Fibroblast of lung (primary cell): ENCODE data around the gene CNOT3. TPM values are rescaled to one million over a fixed set of nuclear protein-coding genes. Genes with fewer than 3 reads are reported as not detected.

Source experiments
- DNase-seq, 2 donors: peaks; one replicate each; pipeline versions ENCODE4 v3.0.0 to v3.0.0-alpha.2; 2010; ENCODE audit warnings: low read depth in 2 of 2
- H2AFZ ChIP-seq: 2 replicates; pipeline ENCODE4 v1.5.1; 2012; ENCODE audit warnings: low read length, control low read depth, inconsistent platforms
- H3K27ac ChIP-seq: 2 replicates; pipeline ENCODE4 v1.5.1; 2011; ENCODE audit warnings: low read length, control low read depth; ENCODE audit not compliant: insufficient read depth
- H3K27me3 ChIP-seq: 2 replicates; pipeline ENCODE4 v1.5.1; 2011; ENCODE audit warnings: mild to moderate bottlenecking, low read length; ENCODE audit not compliant: control insufficient read depth, insufficient read depth
- H3K36me3 ChIP-seq: 2 replicates; pipeline ENCODE4 v1.5.1; 2011; ENCODE audit warnings: low read length; ENCODE audit not compliant: control insufficient read depth, insufficient read depth
- H3K4me1 ChIP-seq: 2 replicates; pipeline ENCODE4 v1.5.1; 2011; ENCODE audit warnings: low read length; ENCODE audit not compliant: control insufficient read depth, insufficient read depth; ENCODE audit errors: extremely low read depth
- H3K4me2 ChIP-seq: 2 replicates; pipeline ENCODE4 v1.5.1; 2011; ENCODE audit warnings: low read length, control low read depth; ENCODE audit not compliant: insufficient read depth; ENCODE audit errors: extremely low read depth
- H3K4me3 ChIP-seq, 4 experiments: fragments of 200-600 bp in 1 of 4; sonication (generic) in 1 of 4; replicated peaks in 1 of 4; 2 replicates each; pipeline ENCODE4 v1.5.1; 2011 to 2016; ENCODE audit warnings: low read length in 4 of 4, low read depth in 3 of 4, mild to moderate bottlenecking in 3 of 4, control low read depth in 2 of 4, inconsistent platforms in 1 of 4, mixed read lengths in 1 of 4; ENCODE audit not compliant: insufficient read depth in 1 of 4; ENCODE audit errors: control extremely low read depth in 1 of 4
- H3K79me2 ChIP-seq: 2 replicates; pipeline ENCODE4 v1.5.1; 2012; ENCODE audit warnings: mild to moderate bottlenecking, low read length, inconsistent platforms; ENCODE audit not compliant: control insufficient read depth, insufficient read depth
- H3K9ac ChIP-seq: 2 replicates; pipeline ENCODE4 v1.5.1; 2011; ENCODE audit warnings: mild to moderate bottlenecking, low read length, control low read depth; ENCODE audit not compliant: insufficient read depth
- H3K9me3 ChIP-seq: 2 replicates; pipeline ENCODE4 v1.5.1; 2012; ENCODE audit warnings: low read depth, low read length; ENCODE audit not compliant: control insufficient read depth, insufficient read depth
- H4K20me1 ChIP-seq: 2 replicates; pipeline ENCODE4 v1.5.1; 2011; ENCODE audit warnings: low read length; ENCODE audit not compliant: control insufficient read depth, insufficient read depth; ENCODE audit errors: extremely low read depth
- EZH2 ChIP-seq: IDR thresholded peaks from 2 replicates; pipeline ENCODE4 v1.5.1; 2012; ENCODE audit warnings: low read length, control low read depth, mild to moderate bottlenecking; ENCODE audit errors: missing control alignments
- polyA plus RNA-seq, 2 donors: library from polyadenylated mRNA; depleted of rRNA in 1 of 2; stranded (reverse) in 1 of 2; unstranded in 1 of 2; fragments of >200 nt; gene quantifications; 2 replicates each; pipeline ENCODE4 v1.2.1, GENCODE V29; 2011 to 2012; ENCODE audit warnings: missing spikeins in 1 of 2
- total RNA-seq: library from RNA; depleted of rRNA; stranded (reverse); fragments of >200 nt; gene quantifications from 2 replicates; pipeline ENCODE4 v1.2.1, GENCODE V29; 2014
- TF ChIP-seq, protein P1 (sequence below), 2 donors: IDR thresholded peaks in 1 of 2; conservative IDR thresholded peaks in 1 of 2; 1 replicate in 1 of 2; 2 replicates in 1 of 2; pipeline ENCODE4 v1.5.1; 2011 to 2012; ENCODE audit warnings: low read length in 2 of 2, control low read depth in 1 of 2, inconsistent platforms in 1 of 2, low read depth in 1 of 2, mild to moderate bottlenecking in 1 of 2

CNOT3 gene
- total and polyA plus RNA-seq, 2 donors (not counting 1 experiment from before 2014, with no cell fraction given) = 10.4 to 10.7 TPM

- peaks cover 44% of the 10 kb centered on the region for H3K79me2 ChIP-seq
- peaks cover 5% of the 10 kb centered on the region for H3K36me3 ChIP-seq
- H3K27ac ChIP-seq = peak overlapping the region; percentile 90
- peak overlapping the region; percentile 70 to 84 (median 79) for H3K4me3 ChIP-seq
- H3K4me2 ChIP-seq = peak overlapping the region; percentile 99
- TF ChIP-seq, protein P1, sequence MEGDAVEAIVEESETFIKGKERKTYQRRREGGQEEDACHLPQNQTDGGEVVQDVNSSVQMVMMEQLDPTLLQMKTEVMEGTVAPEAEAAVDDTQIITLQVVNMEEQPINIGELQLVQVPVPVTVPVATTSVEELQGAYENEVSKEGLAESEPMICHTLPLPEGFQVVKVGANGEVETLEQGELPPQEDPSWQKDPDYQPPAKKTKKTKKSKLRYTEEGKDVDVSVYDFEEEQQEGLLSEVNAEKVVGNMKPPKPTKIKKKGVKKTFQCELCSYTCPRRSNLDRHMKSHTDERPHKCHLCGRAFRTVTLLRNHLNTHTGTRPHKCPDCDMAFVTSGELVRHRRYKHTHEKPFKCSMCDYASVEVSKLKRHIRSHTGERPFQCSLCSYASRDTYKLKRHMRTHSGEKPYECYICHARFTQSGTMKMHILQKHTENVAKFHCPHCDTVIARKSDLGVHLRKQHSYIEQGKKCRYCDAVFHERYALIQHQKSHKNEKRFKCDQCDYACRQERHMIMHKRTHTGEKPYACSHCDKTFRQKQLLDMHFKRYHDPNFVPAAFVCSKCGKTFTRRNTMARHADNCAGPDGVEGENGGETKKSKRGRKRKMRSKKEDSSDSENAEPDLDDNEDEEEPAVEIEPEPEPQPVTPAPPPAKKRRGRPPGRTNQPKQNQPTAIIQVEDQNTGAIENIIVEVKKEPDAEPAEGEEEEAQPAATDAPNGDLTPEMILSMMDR (conservative IDR thresholded peaks at IDR 0.05 in 1 of 2, IDR thresholded peaks at IDR 0.05 in 1 of 2; ENCODE audit: low read depth in 1 of 2, low read length in 2 of 2) = no peak
- TF ChIP-seq EZH2 = no peak
- H2AFZ ChIP-seq = peak overlapping the region; percentile 95
- H3K9ac ChIP-seq = peak overlapping the region; percentile 97
- DNase-seq = peak; percentile 100
- no peaks in the 10 kb centered on the region for H3K9me3 ChIP-seq
- peaks cover 15% of the 10 kb centered on the region for H3K4me1 ChIP-seq
- no peaks in the 10 kb centered on the region for H4K20me1 ChIP-seq
- H3K27me3 ChIP-seq = no peaks in the 10 kb centered on the region
Observed at GRCh38 chr19:54136864-54137698, 481 bp upstream of the CNOT3 start.

GRCh38 chr19:54138489-54139256 is 1.1 kb downstream of the CNOT3 start:
- Histone ChIP-seq H3K27ac (peak overlapping the region; percentile 90), H4K20me1 (no peaks in the 10 kb centered on the region)

More at GRCh38 chr19:54138489-54139256, 1.1 kb downstream of the CNOT3 start:
- H3K36me3 ChIP-seq = peaks cover 12% of the 10 kb centered on the region
- peaks cover 52% of the 10 kb centered on the region for H3K79me2 ChIP-seq
- peaks cover 17% of the 10 kb centered on the region for H3K4me1 ChIP-seq
- no peak for TF ChIP-seq EZH2
- TF ChIP-seq, protein P1 (conservative IDR thresholded peaks at IDR 0.05 in 1 of 2, IDR thresholded peaks at IDR 0.05 in 1 of 2; ENCODE audit: low read depth in 1 of 2, low read length in 2 of 2) = no peak
- H3K4me2 ChIP-seq = peak overlapping the region; percentile 86
- H3K27me3 ChIP-seq = no peaks in the 10 kb centered on the region
- no peak for DNase-seq
- H3K9me3 ChIP-seq = no peaks in the 10 kb centered on the region
- peak overlapping the region; percentile 51 to 82 (median 66) for H3K4me3 ChIP-seq
- H3K9ac ChIP-seq = peak overlapping the region; percentile 97
- no peak overlapping the region for H2AFZ ChIP-seq
